ENCODE results near the gene AASDH.
A peak's percentile ranks its signal among the peaks of the same experiment; 100 is the strongest.

Gene AASDH

DNA sequence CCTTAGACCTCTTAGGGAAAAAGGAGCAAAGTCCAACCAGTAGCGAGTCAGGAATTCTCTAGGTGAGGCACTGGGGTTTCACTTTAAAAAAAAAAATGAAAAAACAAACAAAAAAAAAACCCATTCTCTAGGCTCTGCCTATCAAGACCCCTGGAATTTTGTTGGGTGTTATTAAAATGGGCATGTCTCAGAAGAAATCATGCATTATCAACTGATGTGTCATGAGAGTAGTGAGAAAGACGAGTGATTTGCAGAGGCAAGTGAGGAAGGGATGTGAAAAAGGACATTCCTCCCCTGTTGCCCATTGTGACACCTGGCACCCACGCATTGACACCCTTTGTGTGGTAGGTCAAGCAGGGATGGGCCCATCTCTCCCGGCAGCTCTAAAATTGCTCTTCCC lies 78.9 kb downstream of the AASDH start:
- Histone ChIP-seq H3K27ac (ENCODE audit: low read depth in 2 of 2, low read length in 2 of 2) (no peak overlapping the region), H3K9me3 (ENCODE audit: control insufficient read depth in 2 of 2, low read length in 2 of 2) (no peaks in the 10 kb centered on the region), H3K27me3 (ENCODE audit: control insufficient read depth in 2 of 2, insufficient read depth in 2 of 2, low read length in 2 of 2) (no peaks in the 10 kb centered on the region), H3K9ac (ENCODE audit: low read depth in 1 of 2, low read length in 2 of 2) (no peak overlapping the region), H3K4me1 (ENCODE audit: control insufficient read depth in 2 of 2, insufficient read depth in 2 of 2, low read length in 2 of 2) (no peaks in the 10 kb centered on the region), H3K4me3 (ENCODE audit: low read length in 2 of 2) (no peak overlapping the region), H3K36me3 (ENCODE audit: control insufficient read depth in 2 of 2, insufficient read depth in 2 of 2, low read length in 2 of 2) (peaks cover 18 to 28% of the 10 kb centered on the region in 2 donors)

- H3K4me1 ChIP-seq (ENCODE audit: control insufficient read depth in 2 of 2, insufficient read depth in 2 of 2, low read length in 2 of 2): no peaks in the 10 kb centered on the region
- H3K9me3 ChIP-seq (ENCODE audit: control insufficient read depth in 2 of 2, low read length in 2 of 2): no peaks in the 10 kb centered on the region
- no peaks in the 10 kb centered on the region for H3K27me3 ChIP-seq (ENCODE audit: control insufficient read depth in 2 of 2, insufficient read depth in 2 of 2, low read length in 2 of 2)
- H3K36me3 ChIP-seq (ENCODE audit: control insufficient read depth in 2 of 2, insufficient read depth in 2 of 2, low read length in 2 of 2): peaks cover 14 to 19% of the 10 kb centered on the region in 2 donors
- H3K27ac ChIP-seq (ENCODE audit: low read depth in 2 of 2, low read length in 2 of 2): no peak overlapping the region
- H3K4me3 ChIP-seq (ENCODE audit: low read length in 2 of 2): no peak overlapping the region
- H3K9ac ChIP-seq (ENCODE audit: low read depth in 1 of 2, low read length in 2 of 2): no peak overlapping the region
These were observed 79.9 kb downstream of the AASDH start for GRCh38 chr4:56307423-56307822.

DNA sequence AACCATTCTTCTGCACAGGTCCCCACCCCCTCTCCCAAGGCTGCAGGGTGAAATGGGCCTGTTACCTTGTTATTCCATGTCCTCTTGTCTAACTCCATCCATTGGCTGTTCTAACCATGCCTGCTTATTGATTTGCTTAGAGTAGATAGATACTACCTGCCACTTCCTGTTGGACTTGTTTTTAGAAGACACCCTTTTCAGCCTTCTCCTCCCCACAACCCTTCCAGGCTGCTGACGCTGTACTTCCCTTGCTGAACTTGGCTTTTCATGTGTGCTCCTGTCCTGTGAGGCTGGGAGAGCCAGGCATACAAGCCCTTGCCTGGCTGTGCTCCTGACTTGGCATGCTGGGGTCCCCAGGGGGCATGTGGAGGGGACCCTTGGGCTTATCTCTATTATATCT lies 81.9 kb downstream of the AASDH start:
- H3K36me3 ChIP-seq (ENCODE audit: control insufficient read depth in 2 of 2, insufficient read depth in 2 of 2, low read length in 2 of 2): peaks cover 9 to 14% of the 10 kb centered on the region in 2 donors
- no peak overlapping the region for H3K4me3 ChIP-seq (ENCODE audit: low read length in 2 of 2)
- no peaks in the 10 kb centered on the region for H3K9me3 ChIP-seq (ENCODE audit: control insufficient read depth in 2 of 2, low read length in 2 of 2)
- peaks cover 0 to 3% of the 10 kb centered on the region in 2 donors for H3K4me1 ChIP-seq (ENCODE audit: control insufficient read depth in 2 of 2, insufficient read depth in 2 of 2, low read length in 2 of 2)
- H3K27ac ChIP-seq (ENCODE audit: low read depth in 2 of 2, low read length in 2 of 2): no peak overlapping the region
- no peaks in the 10 kb centered on the region for H3K27me3 ChIP-seq (ENCODE audit: control insufficient read depth in 2 of 2, insufficient read depth in 2 of 2, low read length in 2 of 2)
- no peak overlapping the region for H3K9ac ChIP-seq (ENCODE audit: low read depth in 1 of 2, low read length in 2 of 2)

DNA sequence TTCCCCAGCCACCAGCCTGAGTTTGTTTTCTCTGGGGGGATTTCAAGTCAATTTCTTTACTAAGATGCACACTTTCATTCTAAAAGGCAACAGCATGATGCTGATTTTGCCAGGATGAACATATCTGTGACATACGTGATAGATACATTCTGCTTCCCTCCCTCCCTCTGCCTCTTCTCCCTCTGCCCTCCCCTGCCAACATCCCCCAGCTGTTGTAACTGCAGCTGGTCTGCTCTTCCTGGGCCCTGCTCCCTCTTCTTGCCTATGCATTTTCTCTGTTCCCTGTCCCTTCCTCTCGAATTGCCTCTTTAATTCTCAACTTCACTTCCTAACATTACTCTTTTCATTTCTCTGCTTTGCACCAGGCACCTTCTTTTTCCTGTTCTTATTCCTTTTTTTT lies 83.4 kb downstream of the AASDH start:
- no peaks in the 10 kb centered on the region for H3K9me3 ChIP-seq (ENCODE audit: control insufficient read depth in 2 of 2, low read length in 2 of 2)
- peaks cover 0 to 3% of the 10 kb centered on the region in 2 donors for H3K4me1 ChIP-seq (ENCODE audit: control insufficient read depth in 2 of 2, insufficient read depth in 2 of 2, low read length in 2 of 2)
- H3K4me3 ChIP-seq (ENCODE audit: low read length in 2 of 2): no peak overlapping the region
- H3K9ac ChIP-seq (ENCODE audit: low read depth in 1 of 2, low read length in 2 of 2): no peak overlapping the region
- H3K27me3 ChIP-seq (ENCODE audit: control insufficient read depth in 2 of 2, insufficient read depth in 2 of 2, low read length in 2 of 2): no peaks in the 10 kb centered on the region
- peaks cover 4 to 11% of the 10 kb centered on the region in 2 donors for H3K36me3 ChIP-seq (ENCODE audit: control insufficient read depth in 2 of 2, insufficient read depth in 2 of 2, low read length in 2 of 2)
- H3K27ac ChIP-seq (ENCODE audit: low read depth in 2 of 2, low read length in 2 of 2): no peak overlapping the region

DNA sequence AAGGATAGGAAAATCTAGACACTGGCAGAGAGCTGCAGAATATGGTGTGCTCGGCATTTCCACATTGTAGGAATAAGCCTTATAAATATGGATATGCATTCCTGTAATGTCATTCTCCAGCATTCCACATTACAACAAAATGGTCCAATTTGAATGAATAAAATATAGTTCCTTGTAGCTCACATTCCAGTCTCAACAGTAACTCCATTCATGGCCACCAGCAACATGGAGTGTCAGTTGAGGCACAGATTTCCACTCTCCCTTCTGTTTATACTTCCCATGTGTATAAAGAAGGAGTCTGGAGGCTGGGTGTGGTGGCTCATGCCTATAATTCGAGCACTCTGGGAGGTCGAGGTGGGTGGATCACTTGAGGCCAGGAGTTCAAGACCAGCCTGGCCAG lies 84.5 kb downstream of the AASDH start:
- no peaks in the 10 kb centered on the region for H3K9me3 ChIP-seq (ENCODE audit: control insufficient read depth in 2 of 2, low read length in 2 of 2)
- H3K27me3 ChIP-seq (ENCODE audit: control insufficient read depth in 2 of 2, insufficient read depth in 2 of 2, low read length in 2 of 2): no peaks in the 10 kb centered on the region
- peaks cover 2 to 3% of the 10 kb centered on the region in 2 donors for H3K4me1 ChIP-seq (ENCODE audit: control insufficient read depth in 2 of 2, insufficient read depth in 2 of 2, low read length in 2 of 2)
- peaks cover 0 to 4% of the 10 kb centered on the region in 2 donors for H3K36me3 ChIP-seq (ENCODE audit: control insufficient read depth in 2 of 2, insufficient read depth in 2 of 2, low read length in 2 of 2)
- H3K27ac ChIP-seq (ENCODE audit: low read depth in 2 of 2, low read length in 2 of 2): no peak overlapping the region
- H3K9ac ChIP-seq (ENCODE audit: low read depth in 1 of 2, low read length in 2 of 2): no peak overlapping the region
- no peak overlapping the region for H3K4me3 ChIP-seq (ENCODE audit: low read length in 2 of 2)

GRCh38 chr4:56301997-56302496 lies 85.2 kb downstream of the AASDH start:
- no peaks in the 10 kb centered on the region for H3K36me3 ChIP-seq (ENCODE audit: control insufficient read depth in 2 of 2, insufficient read depth in 2 of 2, low read length in 2 of 2)
- H3K4me3 ChIP-seq (ENCODE audit: low read length in 2 of 2): no peak overlapping the region

DNA sequence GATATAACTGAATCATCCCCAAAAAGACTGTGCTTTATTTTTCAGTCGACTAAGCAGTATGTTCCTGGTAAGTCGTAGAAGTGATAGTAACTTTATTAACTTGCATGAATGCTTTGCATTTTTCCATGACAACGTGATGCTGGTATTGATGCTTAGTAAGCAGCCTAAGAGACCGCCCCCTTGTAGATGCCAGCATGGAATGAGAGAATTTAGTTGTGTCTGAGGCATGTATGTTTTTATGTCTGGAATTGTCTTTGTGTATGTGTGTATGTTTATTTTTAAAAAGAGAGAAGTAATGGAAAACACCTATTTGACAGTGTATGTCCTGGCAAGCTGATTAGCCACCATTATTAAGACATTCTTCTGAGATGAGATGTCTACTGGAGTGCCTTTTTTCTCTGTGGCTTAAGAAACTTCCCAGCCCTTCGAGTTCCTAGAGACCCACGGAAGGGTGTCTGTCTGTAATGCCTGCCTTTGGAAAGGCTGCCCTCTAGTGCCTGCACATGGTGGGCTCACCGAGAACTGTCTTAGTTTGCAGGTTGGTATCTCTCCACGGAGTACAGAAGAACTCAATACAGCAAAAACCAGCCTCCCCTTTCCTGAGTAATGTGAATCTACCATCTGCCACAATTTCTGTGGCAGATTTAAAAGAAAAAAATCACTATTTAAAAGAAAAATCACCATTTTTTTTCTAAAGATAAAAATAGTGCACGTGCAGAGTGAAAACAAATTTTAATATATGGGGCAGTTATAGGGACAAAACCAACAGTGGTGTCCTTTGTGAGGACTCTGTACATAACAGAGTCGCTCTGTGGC lies 85.9 kb downstream of the AASDH start:
- H3K9me3 ChIP-seq (ENCODE audit: control insufficient read depth in 2 of 2, low read length in 2 of 2): no peaks in the 10 kb centered on the region

More at GRCh38 chr4:56301997-56302496, 85.2 kb downstream of the AASDH start:
- H3K9me3 ChIP-seq (ENCODE audit: control insufficient read depth in 2 of 2, low read length in 2 of 2): no peaks in the 10 kb centered on the region
- H3K4me1 ChIP-seq (ENCODE audit: control insufficient read depth in 2 of 2, insufficient read depth in 2 of 2, low read length in 2 of 2): peaks cover 3 to 6% of the 10 kb centered on the region in 2 donors
- H3K27ac ChIP-seq (ENCODE audit: low read depth in 2 of 2, low read length in 2 of 2): no peak overlapping the region
- no peaks in the 10 kb centered on the region for H3K27me3 ChIP-seq (ENCODE audit: control insufficient read depth in 2 of 2, insufficient read depth in 2 of 2, low read length in 2 of 2)
- no peak overlapping the region for H3K9ac ChIP-seq (ENCODE audit: low read depth in 1 of 2, low read length in 2 of 2)

GRCh38 chr4:56298236-56298635 lies 89.1 kb downstream of the AASDH start:
- Histone ChIP-seq H3K4me1 (ENCODE audit: control insufficient read depth in 2 of 2, insufficient read depth in 2 of 2, low read length in 2 of 2) (peaks cover 3 to 9% of the 10 kb centered on the region in 2 donors), H3K36me3 (ENCODE audit: control insufficient read depth in 2 of 2, insufficient read depth in 2 of 2, low read length in 2 of 2) (no peaks in the 10 kb centered on the region), H3K27ac (ENCODE audit: low read depth in 2 of 2, low read length in 2 of 2) (peak overlapping the region in 1 of 2 donors; percentile 60), H3K4me3 (ENCODE audit: low read length in 2 of 2) (no peak overlapping the region), H3K9ac (ENCODE audit: low read depth in 1 of 2, low read length in 2 of 2) (no peak overlapping the region), H3K27me3 (ENCODE audit: control insufficient read depth in 2 of 2, insufficient read depth in 2 of 2, low read length in 2 of 2) (no peaks in the 10 kb centered on the region), H3K9me3 (ENCODE audit: control insufficient read depth in 2 of 2, low read length in 2 of 2) (no peaks in the 10 kb centered on the region)

More for the DNA sequence above, 85.9 kb downstream of the AASDH start:
- Histone ChIP-seq H3K36me3 (ENCODE audit: control insufficient read depth in 2 of 2, insufficient read depth in 2 of 2, low read length in 2 of 2) (no peaks in the 10 kb centered on the region), H3K27ac (ENCODE audit: low read depth in 2 of 2, low read length in 2 of 2) (no peak overlapping the region), H3K9ac (ENCODE audit: low read depth in 1 of 2, low read length in 2 of 2) (peak overlapping the region in 1 of 2 donors; percentile 2), H3K4me1 (ENCODE audit: control insufficient read depth in 2 of 2, insufficient read depth in 2 of 2, low read length in 2 of 2) (peaks cover 3 to 6% of the 10 kb centered on the region in 2 donors), H3K27me3 (ENCODE audit: control insufficient read depth in 2 of 2, insufficient read depth in 2 of 2, low read length in 2 of 2) (no peaks in the 10 kb centered on the region), H3K4me3 (ENCODE audit: low read length in 2 of 2) (no peak overlapping the region)

DNA sequence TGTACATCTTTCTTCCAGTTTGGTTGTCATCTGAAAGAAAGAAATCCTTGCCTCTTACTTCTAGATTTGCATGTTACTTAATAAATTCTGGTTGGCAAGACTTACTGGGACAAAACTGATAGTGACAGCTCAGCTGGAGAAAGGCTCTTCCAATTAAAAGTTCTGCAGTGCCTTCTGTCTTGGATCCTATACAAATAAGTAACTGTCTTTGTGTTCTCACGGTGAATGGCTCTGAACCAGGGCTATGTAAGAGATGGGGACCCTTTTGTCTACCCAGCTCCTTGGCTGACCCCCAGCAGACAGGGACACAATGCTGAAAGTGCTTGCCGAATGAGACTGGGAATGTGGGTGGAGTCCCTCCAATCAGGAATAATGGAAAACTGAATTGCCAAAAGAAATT lies 89.5 kb downstream of the AASDH start:
- Histone ChIP-seq H3K9me3 (ENCODE audit: control insufficient read depth in 2 of 2, low read length in 2 of 2) (no peaks in the 10 kb centered on the region), H3K4me3 (ENCODE audit: low read length in 2 of 2) (no peak overlapping the region), H3K27ac (ENCODE audit: low read depth in 2 of 2, low read length in 2 of 2) (peak overlapping the region in 1 of 2 donors; percentile 60)

DNA sequence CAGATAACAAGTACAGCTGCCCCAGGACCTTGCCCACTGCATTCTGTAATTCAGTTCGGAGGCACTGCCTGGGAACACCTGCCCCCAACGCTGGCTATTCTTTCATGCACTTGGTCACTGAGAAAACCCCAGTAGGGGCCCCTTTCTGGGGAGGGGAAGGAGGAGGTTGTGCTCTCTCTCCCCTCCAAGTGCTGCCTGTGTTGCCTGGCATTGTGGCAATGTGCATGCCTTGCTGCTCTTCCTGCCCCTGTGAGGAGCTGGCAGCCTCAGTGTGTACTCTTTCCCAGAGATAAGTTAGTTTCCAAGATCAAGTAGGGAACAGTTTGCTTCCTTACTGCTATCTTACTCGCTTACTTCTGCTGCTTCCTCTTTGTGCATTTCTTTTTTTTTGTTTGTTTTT lies 90.8 kb downstream of the AASDH start:
- Histone ChIP-seq H3K36me3 (ENCODE audit: control insufficient read depth in 2 of 2, insufficient read depth in 2 of 2, low read length in 2 of 2) (no peaks in the 10 kb centered on the region), H3K9ac (ENCODE audit: low read depth in 1 of 2, low read length in 2 of 2) (no peak overlapping the region), H3K9me3 (ENCODE audit: control insufficient read depth in 2 of 2, low read length in 2 of 2) (no peaks in the 10 kb centered on the region), H3K4me1 (ENCODE audit: control insufficient read depth in 2 of 2, insufficient read depth in 2 of 2, low read length in 2 of 2) (peaks cover 3 to 9% of the 10 kb centered on the region in 2 donors), H3K27ac (ENCODE audit: low read depth in 2 of 2, low read length in 2 of 2) (peak overlapping the region in 1 of 2 donors; percentile 44), H3K27me3 (ENCODE audit: control insufficient read depth in 2 of 2, insufficient read depth in 2 of 2, low read length in 2 of 2) (no peaks in the 10 kb centered on the region), H3K4me3 (ENCODE audit: low read length in 2 of 2) (no peak overlapping the region)

More for the DNA sequence above, 89.5 kb downstream of the AASDH start:
- Histone ChIP-seq H3K9ac (ENCODE audit: low read depth in 1 of 2, low read length in 2 of 2) (no peak overlapping the region), H3K27me3 (ENCODE audit: control insufficient read depth in 2 of 2, insufficient read depth in 2 of 2, low read length in 2 of 2) (no peaks in the 10 kb centered on the region), H3K4me1 (ENCODE audit: control insufficient read depth in 2 of 2, insufficient read depth in 2 of 2, low read length in 2 of 2) (peaks cover 3 to 9% of the 10 kb centered on the region in 2 donors), H3K36me3 (ENCODE audit: control insufficient read depth in 2 of 2, insufficient read depth in 2 of 2, low read length in 2 of 2) (no peaks in the 10 kb centered on the region)
